ENCODE measurements around the gene ELK4. TPM values are rescaled to one million over a fixed set of nuclear protein-coding genes. Genes with fewer than 3 reads are reported as not detected.
A peak's percentile ranks its signal among the peaks of the same experiment; 100 is the strongest.

The ELK4 gene
- total RNA-seq, 1 donor from 2014 or later, result 57.1 TPM

DNA sequence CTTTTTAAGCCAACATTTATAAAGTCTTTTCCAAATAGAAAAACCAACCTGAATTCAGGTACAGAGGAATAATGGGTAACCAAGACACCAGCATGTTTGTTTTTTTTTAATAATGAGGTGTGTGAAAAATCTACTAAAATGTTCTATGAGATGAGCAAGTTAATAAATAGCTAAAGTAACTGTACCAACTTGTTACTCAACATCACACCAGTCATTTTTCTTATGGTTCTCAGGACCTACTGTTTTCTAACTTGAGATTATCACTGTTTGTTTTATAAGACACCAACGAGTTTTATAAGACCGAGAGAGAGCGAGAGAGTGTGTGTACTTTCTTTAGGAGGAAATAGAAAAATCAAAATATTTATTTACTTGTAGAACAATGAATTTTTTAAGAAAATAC is 12.4 kb downstream of the ELK4 start:
- DNase-seq (ENCODE audit: low spot score), result no peak
- Mint-ChIP-seq H3K27ac (ENCODE audit: unreplicated experiment) (no peak overlapping the region), H3K36me3 (ENCODE audit: low read depth, unreplicated experiment) (peaks cover 44% of the 10 kb centered on the region), H3K9me3 (ENCODE audit: unreplicated experiment) (no peaks in the 10 kb centered on the region), H3K4me3 (ENCODE audit: unreplicated experiment) (no peak overlapping the region), H3K27me3 (ENCODE audit: unreplicated experiment) (no peaks in the 10 kb centered on the region), H3K4me1 (ENCODE audit: unreplicated experiment) (peaks cover 4% of the 10 kb centered on the region)
- TF ChIP-seq, protein P1, sequence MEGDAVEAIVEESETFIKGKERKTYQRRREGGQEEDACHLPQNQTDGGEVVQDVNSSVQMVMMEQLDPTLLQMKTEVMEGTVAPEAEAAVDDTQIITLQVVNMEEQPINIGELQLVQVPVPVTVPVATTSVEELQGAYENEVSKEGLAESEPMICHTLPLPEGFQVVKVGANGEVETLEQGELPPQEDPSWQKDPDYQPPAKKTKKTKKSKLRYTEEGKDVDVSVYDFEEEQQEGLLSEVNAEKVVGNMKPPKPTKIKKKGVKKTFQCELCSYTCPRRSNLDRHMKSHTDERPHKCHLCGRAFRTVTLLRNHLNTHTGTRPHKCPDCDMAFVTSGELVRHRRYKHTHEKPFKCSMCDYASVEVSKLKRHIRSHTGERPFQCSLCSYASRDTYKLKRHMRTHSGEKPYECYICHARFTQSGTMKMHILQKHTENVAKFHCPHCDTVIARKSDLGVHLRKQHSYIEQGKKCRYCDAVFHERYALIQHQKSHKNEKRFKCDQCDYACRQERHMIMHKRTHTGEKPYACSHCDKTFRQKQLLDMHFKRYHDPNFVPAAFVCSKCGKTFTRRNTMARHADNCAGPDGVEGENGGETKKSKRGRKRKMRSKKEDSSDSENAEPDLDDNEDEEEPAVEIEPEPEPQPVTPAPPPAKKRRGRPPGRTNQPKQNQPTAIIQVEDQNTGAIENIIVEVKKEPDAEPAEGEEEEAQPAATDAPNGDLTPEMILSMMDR (IDR thresholded peaks at IDR 0.05; ENCODE audit: unreplicated experiment), result no peak

DNA sequence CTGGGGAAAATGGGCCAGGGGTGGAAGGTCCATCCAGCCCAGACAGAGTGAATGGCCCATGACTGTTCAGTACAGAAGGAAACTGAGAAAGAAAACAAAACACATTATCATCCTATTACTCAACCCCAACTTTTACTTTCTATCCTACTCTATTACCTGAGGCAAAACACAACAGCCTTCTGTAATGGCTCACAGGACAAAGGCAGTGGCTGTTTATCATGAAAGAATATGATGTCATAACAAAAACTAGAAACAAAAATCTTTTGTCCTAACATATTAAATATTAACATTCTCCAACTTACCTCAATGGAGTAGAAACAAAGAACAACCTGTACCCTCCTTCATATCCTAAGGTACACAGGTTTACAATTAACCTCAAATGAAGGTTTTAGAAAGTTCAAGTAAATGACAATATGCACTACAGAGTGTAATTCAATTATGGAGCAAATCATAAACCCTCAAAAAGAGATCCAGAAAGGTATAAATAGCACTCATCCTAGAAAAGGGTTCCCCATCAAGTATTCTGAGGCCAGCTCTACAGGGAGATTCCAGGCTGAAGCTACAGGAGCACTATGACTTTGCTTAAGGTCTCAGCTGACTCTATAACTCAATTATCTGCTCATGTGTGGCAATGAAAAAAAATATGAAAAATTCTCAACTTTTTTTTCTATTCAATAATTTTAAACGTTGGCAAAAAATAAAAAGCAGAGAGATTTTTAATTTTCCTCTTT is 15.1 kb downstream of the ELK4 start:
- H3K4me3 Mint-ChIP-seq (ENCODE audit: unreplicated experiment), result no peak overlapping the region
- H3K4me1 Mint-ChIP-seq (ENCODE audit: unreplicated experiment), result peaks cover 4% of the 10 kb centered on the region
- H3K9me3 Mint-ChIP-seq (ENCODE audit: unreplicated experiment), result no peaks in the 10 kb centered on the region
- H3K27ac Mint-ChIP-seq (ENCODE audit: unreplicated experiment), result no peak overlapping the region
- no peaks in the 10 kb centered on the region for H3K27me3 Mint-ChIP-seq (ENCODE audit: unreplicated experiment)
- TF ChIP-seq, protein P1 (IDR thresholded peaks at IDR 0.05; ENCODE audit: unreplicated experiment), result no peak
- H3K36me3 Mint-ChIP-seq (ENCODE audit: low read depth, unreplicated experiment), result peaks cover 44% of the 10 kb centered on the region
- DNase-seq (ENCODE audit: low spot score), result no peak

DNA sequence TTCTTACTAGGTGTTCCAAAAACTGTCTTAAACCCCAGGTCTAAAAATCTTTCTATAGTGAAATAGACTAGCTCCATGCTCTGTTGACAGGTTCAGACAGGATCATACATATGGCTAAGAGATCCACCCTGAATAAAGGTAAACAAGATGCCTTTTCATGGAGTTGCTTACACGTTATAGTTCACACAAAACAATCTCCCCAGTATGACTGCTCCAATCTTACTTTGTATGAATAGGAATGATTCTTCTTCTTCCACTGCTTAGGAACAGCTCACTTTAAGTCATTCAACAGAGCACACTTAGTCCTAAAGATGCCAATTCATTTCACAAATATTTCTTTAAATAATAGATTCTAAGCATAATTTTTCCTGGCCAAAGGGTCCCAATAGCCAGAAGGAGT is 16.0 kb downstream of the ELK4 start:
- no peak overlapping the region for H3K27ac Mint-ChIP-seq (ENCODE audit: unreplicated experiment)
- no peaks in the 10 kb centered on the region for H3K27me3 Mint-ChIP-seq (ENCODE audit: unreplicated experiment)
- peaks cover 13% of the 10 kb centered on the region for H3K4me1 Mint-ChIP-seq (ENCODE audit: unreplicated experiment)
- H3K9me3 Mint-ChIP-seq (ENCODE audit: unreplicated experiment), result no peaks in the 10 kb centered on the region
- H3K36me3 Mint-ChIP-seq (ENCODE audit: low read depth, unreplicated experiment), result peaks cover 44% of the 10 kb centered on the region
- H3K4me3 Mint-ChIP-seq (ENCODE audit: unreplicated experiment), result peak overlapping the region; percentile 12
- TF ChIP-seq, protein P1 (IDR thresholded peaks at IDR 0.05; ENCODE audit: unreplicated experiment), result no peak
- no peak for DNase-seq (ENCODE audit: low spot score)

DNA sequence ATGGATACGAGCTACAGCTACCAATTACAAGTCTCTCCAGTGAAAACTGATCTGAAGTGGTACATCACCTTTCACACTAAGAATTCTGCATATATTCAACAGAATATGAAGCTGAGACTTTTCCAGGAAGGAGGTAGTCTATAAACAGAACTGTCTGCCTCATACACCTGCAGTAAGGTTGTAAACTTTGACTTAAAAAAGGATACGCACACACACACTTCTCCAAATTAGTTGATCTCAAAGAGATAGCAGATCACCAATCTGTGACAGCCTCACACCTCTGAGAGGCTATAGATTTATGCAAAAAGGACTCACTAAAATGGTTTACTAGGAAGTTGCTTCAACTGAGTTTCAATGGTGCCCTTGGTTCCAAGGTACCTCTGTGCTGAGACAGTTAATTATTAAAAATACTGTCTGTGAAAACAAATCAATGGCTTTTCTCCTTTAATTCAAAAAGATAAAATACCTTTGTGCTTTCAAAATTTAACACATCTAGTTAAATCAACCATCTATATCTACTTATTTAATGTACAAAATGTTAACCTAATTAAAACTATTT is 17.9 kb downstream of the ELK4 start:
- TF ChIP-seq, protein P1 (IDR thresholded peaks at IDR 0.05; ENCODE audit: unreplicated experiment), result no peak
- Mint-ChIP-seq H3K27ac (ENCODE audit: unreplicated experiment) (no peak overlapping the region), H3K36me3 (ENCODE audit: low read depth, unreplicated experiment) (peaks cover 30% of the 10 kb centered on the region), H3K9me3 (ENCODE audit: unreplicated experiment) (no peaks in the 10 kb centered on the region), H3K4me1 (ENCODE audit: unreplicated experiment) (peaks cover 31% of the 10 kb centered on the region), H3K4me3 (ENCODE audit: unreplicated experiment) (no peak overlapping the region), H3K27me3 (ENCODE audit: unreplicated experiment) (no peaks in the 10 kb centered on the region)
- no peak for DNase-seq (ENCODE audit: low spot score)

DNA sequence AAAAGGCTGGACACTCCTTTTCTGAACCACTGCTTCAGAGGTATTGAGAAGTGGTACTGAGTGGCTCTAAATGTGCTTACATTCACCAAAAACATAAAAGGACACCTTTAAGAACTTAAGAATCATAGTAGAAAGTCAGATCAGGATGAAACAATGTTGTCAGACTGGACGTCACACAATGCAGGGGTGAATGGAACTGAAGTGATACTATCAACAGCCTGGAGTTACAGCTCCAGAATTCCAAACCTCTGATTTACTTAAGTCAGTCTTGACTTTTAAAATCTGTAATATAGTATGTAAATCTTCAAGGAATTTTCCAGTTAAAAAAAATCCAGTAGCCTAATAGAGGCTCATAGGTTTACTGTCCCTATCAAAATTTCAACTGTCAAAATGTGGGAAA is 19.3 kb downstream of the ELK4 start:
- no peak overlapping the region for H3K27ac Mint-ChIP-seq (ENCODE audit: unreplicated experiment)
- H3K36me3 Mint-ChIP-seq (ENCODE audit: low read depth, unreplicated experiment), result peaks cover 28% of the 10 kb centered on the region
- no peak overlapping the region for H3K4me3 Mint-ChIP-seq (ENCODE audit: unreplicated experiment)
- H3K27me3 Mint-ChIP-seq (ENCODE audit: unreplicated experiment), result no peaks in the 10 kb centered on the region
- no peak for DNase-seq (ENCODE audit: low spot score)
- TF ChIP-seq, protein P1 (IDR thresholded peaks at IDR 0.05; ENCODE audit: unreplicated experiment), result no peak
- peaks cover 40% of the 10 kb centered on the region for H3K4me1 Mint-ChIP-seq (ENCODE audit: unreplicated experiment)
- no peaks in the 10 kb centered on the region for H3K9me3 Mint-ChIP-seq (ENCODE audit: unreplicated experiment)

All from endothelial cell (in vitro differentiated cells).